ENCODE results near the gene PNMA6F.

DNA sequence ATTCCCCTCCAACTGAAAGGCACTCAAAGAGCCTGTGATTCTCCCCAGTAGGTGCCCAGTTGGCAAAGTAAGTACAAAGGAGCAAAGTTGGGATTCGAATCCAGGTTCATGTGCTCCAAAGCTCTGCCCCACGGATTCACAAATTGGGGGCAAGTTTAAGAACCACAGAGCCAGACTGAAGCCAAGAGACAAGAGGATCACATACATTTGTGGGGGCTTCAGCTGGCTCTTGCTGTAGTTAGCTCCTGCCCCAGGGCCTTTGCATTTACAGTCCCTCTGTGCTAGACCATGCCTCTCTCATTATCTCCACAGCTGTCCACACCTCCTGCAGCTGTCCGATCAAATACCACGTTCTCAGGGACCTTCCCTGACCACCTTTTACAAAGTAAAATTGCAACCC, 18.8 kb downstream of the PNMA6F start:
- TF ChIP-seq CTCF (IDR thresholded peaks at IDR 0.05; ENCODE audit: low read length) (no peak), EZH2 (IDR thresholded peaks at IDR 0.05; ENCODE audit: borderline replicate concordance, low read length) (no peak)

All from OCI-LY1 (cell line).